Measurements from ENCODE around the gene CXCL11.

Gene CXCL11

GRCh38 chr4:76003620-76004019 is 32.2 kb downstream of the CXCL11 start (continued):
- no peak for TF ChIP-seq TSHZ2 (CRISPR knock-in tag; IDR thresholded peaks at IDR 0.05)
- no peak for TF ChIP-seq ZNF70 (CRISPR knock-in tag; IDR thresholded peaks at IDR 0.05)
- no peak for TF ChIP-seq PATZ1 (CRISPR knock-in tag; IDR thresholded peaks at IDR 0.05; ENCODE audit: borderline replicate concordance)
- no peak for TF ChIP-seq ZFP30 (CRISPR knock-in tag; IDR thresholded peaks at IDR 0.05)

- no peak for ATAC-seq
- TF ChIP-seq ISL1 (CRISPR knock-in tag; IDR thresholded peaks at IDR 0.05) (no peak), ZFP3 (CRISPR knock-in tag; IDR thresholded peaks at IDR 0.05) (no peak), GLIS3 (CRISPR knock-in tag; IDR thresholded peaks at IDR 0.05) (no peak), ZC3H10 (CRISPR knock-in tag; IDR thresholded peaks at IDR 0.05) (no peak), ZNF8 (CRISPR knock-in tag; IDR thresholded peaks at IDR 0.05) (no peak), RARB (CRISPR knock-in tag; IDR thresholded peaks at IDR 0.05) (no peak), SNAI2 (CRISPR knock-in tag; IDR thresholded peaks at IDR 0.05) (no peak), TSHZ2 (CRISPR knock-in tag; IDR thresholded peaks at IDR 0.05) (no peak), ZNF70 (CRISPR knock-in tag; IDR thresholded peaks at IDR 0.05) (no peak), ZNF565 (CRISPR knock-in tag; conservative IDR thresholded peaks at IDR 0.05; ENCODE audit: low read depth) (no peak), OSR1 (CRISPR knock-in tag; IDR thresholded peaks at IDR 0.05) (no peak), BACH2 (CRISPR knock-in tag; IDR thresholded peaks at IDR 0.05; ENCODE audit: borderline replicate concordance) (no peak)
These were observed 32.8 kb downstream of the CXCL11 start for GRCh38 chr4:76003035-76003434.

GRCh38 chr4:76002176-76002575 is 33.7 kb downstream of the CXCL11 start:
- no peak for ATAC-seq
- TF ChIP-seq PPARA (CRISPR knock-in tag; IDR thresholded peaks at IDR 0.05; ENCODE audit: borderline replicate concordance) (no peak), RARB (CRISPR knock-in tag; IDR thresholded peaks at IDR 0.05) (no peak), TCF4 (CRISPR knock-in tag; IDR thresholded peaks at IDR 0.05; ENCODE audit: borderline replicate concordance) (no peak), CSRNP3 (CRISPR knock-in tag; IDR thresholded peaks at IDR 0.05) (no peak), ZNF565 (CRISPR knock-in tag; conservative IDR thresholded peaks at IDR 0.05; ENCODE audit: low read depth) (no peak), OSR1 (CRISPR knock-in tag; IDR thresholded peaks at IDR 0.05) (no peak), TSHZ2 (CRISPR knock-in tag; IDR thresholded peaks at IDR 0.05) (no peak), BACH2 (CRISPR knock-in tag; IDR thresholded peaks at IDR 0.05; ENCODE audit: borderline replicate concordance) (no peak), POU6F1 (CRISPR knock-in tag; IDR thresholded peaks at IDR 0.05; ENCODE audit: borderline replicate concordance, low read depth) (no peak), ARNTL (CRISPR knock-in tag; IDR thresholded peaks at IDR 0.05; ENCODE audit: borderline replicate concordance, low read depth) (no peak), ZFP3 (CRISPR knock-in tag; IDR thresholded peaks at IDR 0.05) (no peak), SNAI2 (CRISPR knock-in tag; IDR thresholded peaks at IDR 0.05) (no peak), TOX (CRISPR knock-in tag; IDR thresholded peaks at IDR 0.05; ENCODE audit: borderline replicate concordance) (no peak), ZFP30 (CRISPR knock-in tag; IDR thresholded peaks at IDR 0.05) (no peak), PATZ1 (CRISPR knock-in tag; IDR thresholded peaks at IDR 0.05; ENCODE audit: borderline replicate concordance) (no peak)
